ENCODE results near the gene ATG4C.
"Not testable (repeated sequence)": the region's sequence is repeated elsewhere in the genome, so short reads cannot be mapped to it uniquely, and the experiment has no call there.

Gene ATG4C

GRCh38 chr1:62778208-62778607, 5.7 kb upstream of the ATG4C start:
- no peak for DNase-seq

- no peak for DNase-seq
These were observed 1.9 kb upstream of the ATG4C start for GRCh38 chr1:62781841-62782543.

DNA sequence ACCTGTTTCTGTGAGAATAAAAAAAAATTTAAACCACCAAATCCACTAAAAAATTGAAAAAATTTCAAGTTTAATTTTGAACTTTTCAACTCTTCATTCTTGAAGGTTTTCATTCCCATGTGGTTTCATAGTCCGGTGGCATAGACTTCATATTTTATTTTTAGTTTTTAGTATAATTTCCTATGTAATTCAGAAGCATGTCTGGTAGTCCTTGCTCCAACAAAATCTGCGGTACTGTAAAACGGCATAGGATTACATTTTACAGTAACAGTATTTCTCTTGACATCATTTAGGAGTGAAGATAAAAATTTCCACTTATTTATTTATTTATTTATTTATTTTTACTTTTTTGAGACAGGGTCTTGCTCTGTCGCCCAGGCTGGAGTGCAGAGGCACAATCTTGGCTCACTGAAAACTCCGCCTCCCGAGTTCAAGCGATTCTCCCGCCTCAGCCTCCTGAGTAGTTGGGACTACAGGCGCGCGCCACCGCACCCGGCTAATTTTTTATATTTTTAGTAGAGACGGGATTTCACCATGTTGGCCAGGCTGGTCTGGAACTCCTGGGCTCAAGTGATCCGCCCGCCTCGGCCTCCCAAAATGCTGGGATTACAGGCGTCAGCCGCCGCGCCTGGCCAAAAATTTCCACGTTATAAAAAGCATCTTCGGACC, 1.3 kb upstream of the ATG4C start:
- DNase-seq = not testable (repeated sequence)

- DNase-seq = no peak
These were observed 805 bp downstream of the ATG4C start for GRCh38 chr1:62784509-62785365.

DNA sequence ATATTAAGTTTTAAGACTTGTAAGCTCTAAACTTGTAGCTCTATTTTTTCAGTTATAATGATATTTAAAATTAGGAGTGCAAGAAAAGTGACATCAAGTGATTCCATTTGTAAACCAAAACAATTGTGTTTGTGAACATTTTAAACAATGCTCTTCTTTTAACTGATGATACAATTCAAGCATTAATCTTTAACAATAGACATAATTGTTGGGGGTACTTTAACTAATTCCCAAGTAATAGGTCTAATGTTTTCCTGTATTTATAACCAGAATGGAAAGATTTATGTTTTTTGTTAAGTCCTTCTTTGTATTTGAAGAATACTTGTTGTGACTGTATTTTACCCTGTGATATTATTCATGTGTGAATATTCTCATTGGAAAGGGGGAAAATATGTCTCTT, 6.8 kb downstream of the ATG4C start:
- DNase-seq = no peak

DNA sequence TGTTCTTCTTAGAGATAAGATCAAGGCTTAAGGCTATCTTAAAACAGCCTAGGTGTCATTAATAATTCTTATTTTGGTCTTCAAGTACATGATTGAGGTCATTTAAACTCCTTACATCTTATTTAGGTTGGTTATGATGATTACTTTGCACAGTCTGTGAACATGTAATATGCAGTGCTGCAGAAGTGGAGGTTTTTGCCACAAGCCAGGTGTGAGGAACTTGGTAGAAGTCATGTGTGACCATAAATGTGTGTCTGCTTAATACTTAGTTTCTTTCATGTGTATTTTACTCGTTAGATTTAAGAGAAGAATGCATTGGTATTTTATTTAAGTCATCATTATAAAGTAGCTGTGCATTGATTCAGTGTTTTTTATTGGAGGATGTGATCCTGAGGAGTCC, 10.1 kb downstream of the ATG4C start:
- no peak for DNase-seq

DNA sequence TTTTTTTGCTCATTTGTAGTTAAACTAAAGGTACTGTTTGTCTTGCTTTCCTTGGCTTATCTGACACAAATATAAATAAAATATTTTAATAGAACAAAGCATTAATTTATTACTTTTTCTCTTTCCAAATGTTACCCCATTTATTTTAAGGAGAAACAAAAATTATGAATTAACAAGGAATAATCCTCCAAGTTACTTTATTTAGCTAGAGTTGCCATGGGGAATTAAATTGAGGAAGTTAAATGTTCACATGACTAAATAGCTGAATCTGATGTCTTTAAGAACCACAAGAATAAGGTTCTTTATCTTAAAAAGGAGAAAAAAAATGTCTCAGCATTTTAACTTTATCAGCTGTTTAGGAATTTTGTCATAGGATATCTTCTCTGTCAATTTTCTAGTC, 12.3 kb downstream of the ATG4C start:
- no peak for DNase-seq

DNA sequence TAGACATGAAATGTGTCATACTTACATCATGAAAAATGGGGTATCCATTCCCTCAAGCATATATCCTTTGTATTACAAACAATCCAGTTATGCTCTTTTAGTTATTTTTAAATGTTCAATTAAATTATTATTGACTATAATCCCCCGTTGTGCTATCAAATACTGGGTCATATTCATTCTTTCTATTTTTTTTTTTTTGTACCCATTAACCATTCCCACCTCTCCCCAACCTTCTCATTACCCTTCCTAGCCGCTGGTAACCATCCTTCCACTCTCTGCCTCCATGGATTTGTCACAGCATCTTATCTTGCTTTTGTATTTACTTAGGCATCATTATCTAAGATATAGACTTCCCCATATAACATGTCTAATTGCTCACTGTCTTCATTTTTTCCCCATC, 15.8 kb downstream of the ATG4C start:
- no peak for DNase-seq

GRCh38 chr1:62800281-62800680, 16.3 kb downstream of the ATG4C start:
- DNase-seq = no peak

- DNase-seq = no peak
These were observed 16.9 kb downstream of the ATG4C start for GRCh38 chr1:62800825-62801306.

- DNase-seq = no peak
These were observed 25.9 kb downstream of the ATG4C start for GRCh38 chr1:62809788-62810187.

GRCh38 chr1:62810420-62811274, 26.7 kb downstream of the ATG4C start:
- DNase-seq = no peak

DNA sequence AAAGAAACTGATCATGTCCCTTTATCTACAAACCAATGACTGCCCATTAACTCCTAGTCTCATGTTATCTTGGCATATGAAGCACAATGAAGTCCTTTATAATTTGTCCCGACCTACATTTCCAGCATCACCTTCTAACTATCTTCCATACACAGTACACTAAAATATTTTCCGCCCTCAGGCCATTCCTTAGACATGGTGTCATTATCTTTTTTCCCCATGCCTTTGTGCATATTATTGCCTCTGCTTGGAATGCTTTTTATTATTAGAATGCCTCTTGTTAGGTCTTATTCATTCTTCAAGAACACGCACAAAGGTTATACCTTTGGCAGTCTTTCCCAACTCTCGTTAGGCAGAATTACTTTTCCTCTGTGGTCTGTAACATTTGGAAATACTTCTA, 39.6 kb downstream of the ATG4C start:
- DNase-seq = no peak

DNA sequence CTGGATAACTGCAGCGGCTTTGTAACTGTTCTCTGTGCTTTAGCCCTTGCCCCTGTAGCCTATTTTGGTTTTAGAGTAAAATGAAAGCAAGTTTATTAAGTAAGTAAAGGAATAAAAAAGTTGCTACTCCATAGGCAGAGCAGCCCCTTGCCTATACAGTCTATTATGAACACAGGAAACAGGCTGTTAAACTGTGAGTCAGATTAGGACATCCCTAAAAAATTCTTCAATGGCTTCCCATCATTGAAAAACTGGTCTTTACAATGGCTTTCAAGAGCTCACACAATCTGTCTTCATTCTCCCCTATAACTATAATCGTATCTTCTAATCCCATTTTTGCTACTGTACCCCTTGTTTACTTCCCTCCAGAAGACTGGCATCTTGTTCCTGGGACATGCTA, 43.0 kb downstream of the ATG4C start:
- no peak for DNase-seq

DNA sequence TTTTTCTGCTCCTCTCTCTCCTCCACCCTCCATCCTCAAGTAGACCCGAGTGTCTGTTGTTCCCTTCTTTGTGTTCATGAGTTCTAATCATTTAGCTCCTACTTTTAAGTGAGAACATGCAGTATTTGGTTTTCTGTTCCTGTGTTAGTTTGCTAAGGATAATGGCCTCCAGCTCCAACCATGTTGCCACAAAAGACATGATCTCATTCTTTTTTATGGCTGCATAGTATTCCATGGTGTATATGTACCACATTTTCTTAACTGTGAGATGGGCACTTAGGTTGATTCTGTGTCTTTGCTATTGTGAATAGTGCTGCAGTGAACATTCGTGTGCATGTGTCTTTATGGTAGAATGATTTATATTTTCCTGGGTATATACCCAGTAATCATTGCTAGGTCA, 43.9 kb downstream of the ATG4C start:
- DNase-seq = not testable (repeated sequence)

GRCh38 chr1:62832276-62832675, 48.3 kb downstream of the ATG4C start:
- no peak for DNase-seq

GRCh38 chr1:62833529-62833928, 49.6 kb downstream of the ATG4C start:
- DNase-seq = no peak

DNA sequence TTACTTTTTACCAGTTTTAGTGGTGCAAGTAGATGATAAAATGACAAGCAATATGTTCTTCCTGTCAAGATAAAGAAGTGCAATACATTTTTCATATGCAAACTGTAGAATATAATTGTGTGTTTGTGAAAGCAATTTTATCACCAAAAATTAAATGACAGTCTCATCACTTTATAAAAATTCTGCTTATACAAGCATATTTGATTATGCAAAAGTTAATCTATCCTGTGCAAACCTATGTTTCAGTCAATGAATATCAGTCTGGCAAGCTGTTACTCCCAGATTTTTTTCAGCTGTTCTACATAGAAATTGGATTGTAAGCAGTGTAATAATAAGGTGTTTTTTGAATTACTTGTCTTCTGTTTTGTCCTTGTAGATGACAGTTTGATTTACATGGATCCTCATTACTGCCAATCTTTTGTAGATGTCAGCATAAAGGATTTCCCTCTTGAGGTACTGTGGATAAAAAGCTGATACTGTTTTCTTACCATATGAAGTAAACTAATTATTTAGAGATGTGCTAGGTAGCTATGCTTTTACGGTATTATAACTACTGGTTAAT, 50.5 kb downstream of the ATG4C start:
- no peak for DNase-seq

DNA sequence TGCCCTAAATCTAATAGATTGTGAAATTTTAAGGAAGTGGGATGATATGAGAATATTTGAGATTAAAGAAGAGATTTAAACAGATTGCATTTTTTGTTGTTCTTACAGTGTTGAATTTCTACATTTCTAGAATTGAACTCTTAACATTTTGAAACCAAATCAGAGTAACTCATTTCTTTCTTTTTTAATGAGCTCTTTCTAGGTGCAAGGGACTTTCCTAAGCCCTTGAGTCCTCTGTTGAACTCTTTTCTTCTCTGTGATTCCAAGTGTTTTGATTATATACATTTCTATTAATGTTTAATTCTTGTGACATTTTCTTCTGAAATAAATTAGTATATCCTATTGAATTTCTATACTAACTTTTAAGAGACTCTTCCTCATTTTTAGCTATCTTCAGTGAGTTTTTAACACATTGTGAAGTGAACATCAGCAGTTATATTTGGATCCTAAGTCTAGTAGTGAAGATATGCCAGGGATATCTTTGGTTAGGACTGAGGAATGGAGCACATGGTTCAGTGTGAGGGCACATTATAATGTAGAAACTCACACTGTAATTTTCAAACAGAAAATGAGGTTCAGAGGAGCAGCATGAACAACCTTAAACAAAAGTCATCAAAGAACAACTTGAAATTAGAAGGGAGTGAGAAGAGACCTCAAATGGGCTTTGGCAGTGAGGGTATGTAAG, 53.1 kb downstream of the ATG4C start:
- DNase-seq = no peak

DNA sequence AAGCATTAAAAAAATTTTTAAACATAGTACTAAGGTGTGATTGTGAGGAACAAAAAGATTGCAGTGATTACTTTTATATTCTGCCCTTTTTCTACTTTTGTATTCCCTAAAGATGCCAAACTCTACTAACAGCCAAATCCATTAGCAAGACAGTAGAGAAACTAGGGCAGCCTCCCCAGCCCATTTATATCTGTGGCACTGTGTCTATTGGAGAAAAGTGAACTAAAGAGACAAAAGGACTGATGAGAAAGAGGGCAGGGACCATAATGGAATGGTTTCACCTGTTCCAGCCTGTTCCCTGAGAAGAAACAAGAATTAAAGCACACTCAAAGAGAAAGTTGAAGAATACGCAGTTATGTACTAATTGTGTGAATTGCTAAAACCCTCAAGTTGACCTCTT, 56.6 kb downstream of the ATG4C start:
- no peak for DNase-seq

DNA sequence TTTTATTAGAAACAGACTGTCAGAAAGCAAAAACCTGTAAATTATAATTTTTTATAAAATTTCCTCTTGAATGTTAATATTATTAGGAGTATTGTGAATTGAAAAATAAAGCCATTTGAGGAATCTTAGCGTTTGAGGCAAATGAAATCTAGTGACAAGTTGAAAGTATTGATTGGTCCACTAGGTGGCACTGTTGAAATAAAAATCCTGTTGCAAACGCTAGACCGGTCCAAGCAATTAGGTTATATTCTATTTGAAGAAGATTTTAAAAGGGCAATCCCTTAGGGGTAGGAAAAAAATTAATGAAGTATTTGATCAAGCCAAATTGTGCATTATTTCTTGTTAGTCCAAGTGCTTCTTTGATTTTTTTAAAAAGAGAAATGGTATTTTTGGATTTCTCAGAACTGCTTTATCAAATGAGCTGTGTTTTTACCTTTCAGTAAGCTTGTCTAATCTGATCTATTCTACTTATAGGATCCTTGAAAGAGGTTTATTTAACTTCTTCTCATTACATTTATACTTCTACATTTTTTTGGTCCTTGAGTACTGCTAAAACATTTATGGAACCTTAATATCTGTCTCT, 57.7 kb downstream of the ATG4C start:
- DNase-seq = peak; percentile 6

Data from activated gamma-delta T cell treated with Interleukin-2 at 50 U/mL for 16 hours (primary cell).